IPS DF 19.7 (cell line): ENCODE data around the gene FNBP1.
"Not testable (repeated sequence)": the region's sequence is repeated elsewhere in the genome, so short reads cannot be mapped to it uniquely, and the experiment has no call there.

Experiments used
- DNase-seq: peaks from one replicate; pipeline ENCODE4 v3.0.0-alpha.2; 2013; ENCODE audit warnings: low read depth, low spot score

Gene FNBP1

DNA sequence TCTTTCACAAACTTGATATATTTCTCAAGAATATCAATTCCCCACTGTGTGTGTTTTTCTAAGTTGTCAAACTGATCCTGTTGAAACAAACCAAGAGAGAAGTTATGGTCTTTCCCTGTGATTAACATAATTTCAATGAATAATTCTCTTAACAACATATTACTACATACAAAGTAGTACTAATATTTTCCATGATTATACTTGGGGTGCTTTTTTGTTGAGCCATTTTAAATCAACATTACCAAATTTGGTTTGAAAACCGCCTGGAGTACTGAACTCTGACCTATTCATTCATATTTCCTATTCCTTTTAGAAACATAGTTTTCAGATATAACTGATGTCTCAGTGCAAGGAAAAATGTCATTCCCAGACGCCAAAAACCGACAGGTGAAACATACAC is 48.1 kb downstream of the FNBP1 start:
- no peak for DNase-seq

GRCh38 chr9:129991139-129991538 is 51.9 kb downstream of the FNBP1 start:
- DNase-seq = not testable (repeated sequence)

DNA sequence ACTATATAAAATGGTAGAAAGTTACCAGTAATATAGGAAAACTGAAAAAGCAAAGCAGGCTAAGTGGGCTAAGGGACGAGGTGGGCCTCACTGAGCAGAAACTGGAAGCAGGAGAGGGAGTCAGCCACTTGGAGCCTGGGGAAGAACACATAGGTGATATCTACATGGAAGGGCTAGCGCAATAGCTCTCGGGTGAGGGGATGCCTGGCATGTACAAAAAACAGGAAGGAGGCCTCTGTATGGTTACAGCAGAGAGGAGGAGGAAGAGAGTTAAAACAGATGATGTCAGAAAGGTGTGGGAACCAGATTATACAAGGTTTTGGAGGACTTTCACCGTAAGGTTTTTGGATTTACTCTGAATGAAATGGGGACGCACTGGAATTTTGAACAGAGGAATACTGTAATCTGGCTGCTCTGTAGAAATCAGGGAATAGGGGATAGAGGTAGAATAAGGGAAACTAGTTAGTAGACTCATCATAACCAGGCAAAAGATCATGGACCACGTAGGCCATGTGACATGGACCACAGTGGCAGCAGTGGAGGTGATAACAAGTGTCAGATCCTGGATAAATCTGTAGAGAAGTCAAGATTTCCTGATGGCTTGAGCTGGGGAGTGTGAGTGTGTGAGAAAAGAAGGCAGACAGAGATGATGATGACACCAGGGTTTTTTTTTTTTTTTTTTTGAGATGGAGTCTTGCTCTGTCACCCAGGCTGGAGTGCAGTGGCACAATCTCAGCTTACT is 52.5 kb downstream of the FNBP1 start:
- no peak for DNase-seq

GRCh38 chr9:129989740-129990139 is 53.2 kb downstream of the FNBP1 start:
- DNase-seq = no peak

DNA sequence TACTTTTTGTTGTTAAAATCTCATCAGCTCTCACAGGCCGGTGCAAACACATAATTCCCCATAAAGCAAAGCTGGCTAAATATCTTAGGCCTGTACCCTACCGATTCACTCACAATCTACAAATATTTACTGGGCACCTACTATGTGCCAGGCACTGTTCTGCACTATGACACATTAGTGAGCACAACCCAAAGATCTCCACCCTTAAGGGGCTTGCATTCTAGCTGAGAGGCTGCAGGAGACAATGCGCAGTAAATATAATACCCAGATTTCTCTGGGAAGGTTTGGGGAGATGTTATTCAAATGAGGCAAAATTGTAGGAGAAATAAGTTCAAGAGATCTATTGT is 53.7 kb downstream of the FNBP1 start:
- no peak for DNase-seq

DNA sequence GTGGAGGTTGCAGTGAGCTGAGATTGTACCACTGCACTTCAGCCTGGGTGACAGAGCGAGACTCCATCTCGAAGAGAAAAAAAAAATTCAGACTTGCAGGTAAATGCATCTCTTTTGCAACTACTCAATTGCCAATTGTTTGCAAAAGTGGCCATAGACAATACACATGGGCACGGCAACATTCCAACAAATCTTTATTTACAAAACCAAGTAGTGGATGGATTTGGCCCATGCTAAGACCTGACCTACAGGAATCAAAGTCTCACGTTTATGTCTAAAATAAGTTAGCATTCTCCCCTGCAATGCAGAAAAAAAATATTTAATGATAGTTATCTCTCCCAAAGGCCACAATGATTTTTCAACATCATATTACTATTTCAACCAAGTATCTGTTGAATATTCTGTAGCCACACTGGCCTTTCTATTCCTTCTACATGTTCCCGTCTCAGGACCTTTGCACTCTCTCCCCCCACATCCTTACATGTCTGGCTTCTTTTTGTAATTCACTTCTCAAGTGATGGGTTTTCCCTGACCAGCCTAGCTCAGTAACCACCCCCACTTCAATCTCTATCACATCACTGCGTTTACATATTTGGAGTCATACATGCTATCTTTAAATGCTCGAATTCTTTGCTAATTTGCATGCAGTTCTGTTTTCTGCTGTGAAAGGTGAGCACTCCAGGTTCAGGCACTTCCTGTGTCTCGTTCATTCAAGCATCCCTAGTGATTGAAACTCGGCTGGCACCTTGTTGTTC is 54.2 kb downstream of the FNBP1 start:
- no peak for DNase-seq

- DNase-seq = no peak
Measured at GRCh38 chr9:129987941-129988340, 55.0 kb downstream of the FNBP1 start.

- DNase-seq = no peak
Measured at GRCh38 chr9:129987047-129987446, 55.9 kb downstream of the FNBP1 start.

DNA sequence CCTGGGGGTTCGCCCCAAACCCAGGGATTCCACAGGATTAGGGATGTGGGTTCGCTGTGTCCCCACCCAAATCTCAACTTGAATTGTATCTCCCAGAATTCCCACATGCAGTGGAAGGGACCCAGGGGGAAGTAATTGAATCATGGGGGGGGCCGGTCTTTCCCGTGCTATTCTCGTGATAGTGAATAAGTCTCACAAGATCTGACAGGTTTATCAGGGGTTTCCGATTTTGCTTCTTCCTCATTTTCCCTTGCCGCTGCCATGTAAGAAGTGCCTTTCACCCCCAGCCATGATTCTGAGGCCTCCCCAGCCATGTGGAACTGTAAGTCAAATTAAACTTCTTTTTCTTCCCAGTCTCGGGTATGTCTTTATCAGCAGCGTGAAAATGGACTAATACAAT is 58.4 kb downstream of the FNBP1 start:
- DNase-seq = not testable (repeated sequence)

- DNase-seq = no peak
Measured at GRCh38 chr9:129983891-129984290, 59.1 kb downstream of the FNBP1 start.

DNA sequence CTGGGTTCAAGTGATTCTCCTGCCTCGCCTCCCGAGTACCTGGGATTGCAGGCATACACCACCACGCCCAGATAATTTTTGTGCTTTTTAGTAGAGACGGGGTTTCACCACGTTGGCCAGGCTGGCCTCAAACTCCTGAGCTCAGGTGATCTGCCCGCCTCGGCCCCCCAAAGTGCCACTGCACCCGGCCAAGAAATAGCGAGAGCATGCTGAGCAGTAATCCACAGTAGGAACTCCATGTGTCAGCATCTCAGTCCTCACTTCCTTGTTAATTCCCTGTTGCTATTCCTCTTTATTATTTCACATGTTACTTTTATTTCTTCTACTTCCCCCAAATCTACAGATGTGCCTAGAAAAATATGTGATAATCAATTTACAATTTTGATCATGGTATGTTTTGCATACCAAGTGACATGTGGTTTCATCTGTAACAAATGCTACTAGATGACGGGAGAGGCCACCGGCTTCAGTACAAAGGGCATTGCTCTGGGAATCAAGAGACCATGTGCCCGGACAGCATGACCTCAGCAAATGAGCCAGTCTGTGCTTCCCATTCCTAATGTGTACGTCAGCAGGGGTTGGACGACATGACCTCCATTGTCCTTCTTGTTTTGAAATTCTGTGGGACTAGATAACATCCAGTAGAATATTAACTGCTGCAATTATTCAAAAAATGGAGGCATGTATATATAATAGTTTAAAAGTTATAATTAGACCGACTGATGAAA is 61.6 kb downstream of the FNBP1 start:
- DNase-seq = no peak

- DNase-seq = not testable (repeated sequence)
Measured at GRCh38 chr9:129980224-129980623, 62.8 kb downstream of the FNBP1 start.

DNA sequence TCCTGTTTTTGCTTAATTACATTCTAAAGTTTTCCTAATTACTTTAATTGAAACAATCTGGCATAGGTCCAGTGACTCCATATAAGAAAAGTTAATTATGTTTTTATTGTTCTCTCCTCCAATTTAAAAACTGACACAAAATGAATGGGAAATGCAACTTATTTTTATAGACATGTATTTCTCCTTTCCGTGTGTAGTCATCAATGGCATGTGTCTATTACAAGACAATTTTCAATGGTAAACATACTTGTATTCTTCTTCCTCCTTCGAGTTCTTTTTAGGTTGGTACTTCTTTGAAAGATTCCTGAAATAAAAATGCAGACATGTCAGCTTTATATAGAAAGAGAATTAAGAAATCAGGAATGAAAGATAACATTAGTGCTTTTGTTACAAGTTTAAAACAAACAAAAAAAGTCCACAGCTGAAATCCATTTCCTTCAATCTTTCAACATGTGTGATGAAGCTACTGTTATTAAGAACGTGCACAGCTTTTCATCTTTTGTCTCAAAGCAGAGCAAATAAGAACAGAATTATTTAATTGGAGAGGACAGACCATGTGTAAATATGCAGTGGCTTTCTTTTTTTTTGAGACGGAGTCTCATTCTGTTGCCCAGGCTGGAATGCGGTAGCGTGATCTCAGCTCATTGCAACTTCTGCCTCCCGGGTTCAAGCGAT is 63.8 kb downstream of the FNBP1 start:
- no peak for DNase-seq

GRCh38 chr9:129972816-129973215 is 70.2 kb downstream of the FNBP1 start:
- no peak for DNase-seq

GRCh38 chr9:129968690-129969485 is 74.1 kb downstream of the FNBP1 start:
- DNase-seq = no peak

DNA sequence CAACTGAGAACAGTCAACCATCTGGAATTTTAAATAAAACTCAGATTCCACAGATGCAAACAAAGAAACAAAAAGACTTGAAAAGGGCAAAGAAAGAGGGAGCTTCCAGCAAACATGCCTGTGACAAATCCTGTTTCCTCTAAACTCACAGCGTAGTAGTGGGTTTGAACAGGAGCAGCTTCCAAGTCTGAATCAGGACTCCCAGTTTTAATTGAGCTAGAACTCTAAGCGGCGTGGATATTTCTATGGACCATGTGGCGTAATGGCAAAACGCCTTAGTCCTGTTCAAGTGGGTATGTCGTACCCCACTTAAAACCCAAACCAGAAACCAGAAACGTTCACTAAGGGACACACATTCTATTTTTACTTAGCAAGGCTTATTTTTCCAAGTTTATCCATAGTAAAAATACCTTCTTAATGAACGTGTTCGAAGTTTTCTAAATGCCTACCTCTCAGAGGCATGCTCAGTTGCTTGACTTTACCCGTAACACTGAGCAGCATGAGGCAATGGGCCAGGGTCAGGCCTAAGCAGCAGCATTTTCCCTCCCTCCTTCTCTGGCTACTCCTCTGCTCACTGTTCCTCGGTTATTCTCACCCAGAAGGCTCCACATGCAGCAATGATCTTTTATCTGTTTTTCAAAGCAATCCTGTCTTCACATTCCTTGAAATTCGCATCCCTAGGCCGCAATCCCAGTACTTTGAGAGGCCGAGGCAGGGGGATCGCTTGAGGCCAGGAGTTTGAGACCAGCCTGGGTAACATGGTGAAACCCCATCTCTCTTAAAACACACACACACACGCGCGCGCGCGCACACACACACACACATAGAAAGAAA is 77.9 kb downstream of the FNBP1 start:
- DNase-seq = no peak

DNA sequence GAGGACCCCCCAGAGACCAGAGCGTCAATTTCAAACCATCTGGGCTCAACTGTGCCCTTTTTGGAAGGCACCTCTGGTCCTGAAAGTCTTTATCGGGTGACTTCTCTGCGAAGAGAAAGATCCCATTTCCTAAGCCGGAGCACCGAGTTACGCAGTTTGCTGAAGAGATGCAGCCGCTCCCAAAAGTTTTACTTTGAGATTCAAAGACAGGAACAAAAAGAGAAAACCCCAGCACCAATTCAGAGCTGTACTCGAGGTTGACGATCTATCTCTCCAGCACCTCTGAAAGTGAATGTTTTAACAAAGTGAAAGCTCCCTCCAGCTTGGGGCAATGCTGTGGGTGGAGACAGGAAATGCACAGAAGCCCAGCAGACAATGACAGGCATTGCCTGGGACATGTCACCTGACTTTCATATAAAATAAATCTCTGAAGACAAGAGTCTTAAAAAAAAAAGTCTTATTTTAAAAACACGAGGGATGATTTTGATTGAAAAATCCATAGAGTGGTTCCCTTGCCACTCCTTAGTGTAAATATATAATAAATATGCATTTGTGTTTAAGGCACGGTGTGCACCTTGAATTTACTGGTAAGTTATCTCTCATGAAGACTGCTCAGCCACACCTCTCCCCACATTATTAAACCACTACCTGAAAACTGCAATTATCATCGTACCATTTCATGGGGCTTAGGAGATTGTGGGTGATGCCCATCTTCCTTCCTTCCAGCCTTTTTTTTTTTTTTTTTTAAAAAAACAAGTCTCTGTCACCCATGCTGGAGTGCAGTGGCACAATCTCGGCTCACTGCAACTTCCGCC is 79.9 kb downstream of the FNBP1 start:
- DNase-seq = no peak

- no peak for DNase-seq
Measured at GRCh38 chr9:129962451-129962864, 80.5 kb downstream of the FNBP1 start.

- no peak for DNase-seq
Measured at GRCh38 chr9:129958796-129959195, 84.2 kb downstream of the FNBP1 start.
